Upper lobe of right lung (tissue), 1 donor: ENCODE results near the gene MAP3K7CL. TPM values are rescaled to one million over a fixed set of nuclear protein-coding genes. Genes with fewer than 3 reads are reported as not detected.

Experiments used
- ATAC-seq: fragments of 200-7000 bp; cut with Tn5 transposase; one replicate; pipeline ENCODE4 v1.9.1; 2020; ENCODE audit warnings: mild to moderate bottlenecking, moderate library complexity
- DNase-seq: peaks from one replicate; pipeline ENCODE4 v3.0.0-alpha.2; 2020
- H3K27ac ChIP-seq: fragments of 200-600 bp; one replicate; pipeline ENCODE4 v1.8.0; 2022
- H3K27me3 ChIP-seq: fragments of 200-600 bp; one replicate; pipeline ENCODE4 v1.8.0; 2022; ENCODE audit warnings: mild to moderate bottlenecking
- H3K36me3 ChIP-seq: fragments of 200-600 bp; one replicate; pipeline ENCODE4 v1.8.0; 2022
- H3K4me1 ChIP-seq: fragments of 200-600 bp; one replicate; pipeline ENCODE4 v1.8.0; 2022
- H3K4me3 ChIP-seq: fragments of 200-600 bp; one replicate; pipeline ENCODE4 v1.8.0; 2022; ENCODE audit warnings: mild to moderate bottlenecking
- H3K9me3 ChIP-seq: fragments of 200-600 bp; one replicate; pipeline ENCODE4 v1.8.0; 2022
- CTCF ChIP-seq: fragments of 200-600 bp; IDR thresholded peaks from one replicate; pipeline ENCODE4 v1.8.0; 2022; ENCODE audit warnings: antibody characterized with exemption
- intact Hi-C: fragments of 100-400 bp; cut with DNase I; formaldehyde crosslinking; loops from one replicate; pipeline ENCODE4 v1.11.0; 2022
- total RNA-seq: library from RNA; stranded (reverse); fragmentation: NEBNext Ultra II Directional; extraction: Animal tissue kit (Norgen Biotek cat#: 25700); gene quantifications from one replicate; pipeline ENCODE4 v1.2.1, GENCODE V29; 2021
- donor health status: DM: no; HTN: yes; CAD: no; lungs with severe emphysema.

MAP3K7CL gene
- total RNA-seq, 1 donor from 2014 or later, result 7.6 TPM

GRCh38 chr21:29104239-29104708 is 26.2 kb upstream of the MAP3K7CL start:
- Histone ChIP-seq H3K27me3 (no peaks in the 10 kb centered on the region), H3K36me3 (no peaks in the 10 kb centered on the region), H3K4me1 (no peaks in the 10 kb centered on the region), H3K27ac (no peak overlapping the region), H3K9me3 (no peaks in the 10 kb centered on the region), H3K4me3 (no peak overlapping the region)
- ATAC-seq, result no peak
- DNase-seq, result no peak
- intact Hi-C loops, result no loop called here
- no peak for TF ChIP-seq CTCF

DNA sequence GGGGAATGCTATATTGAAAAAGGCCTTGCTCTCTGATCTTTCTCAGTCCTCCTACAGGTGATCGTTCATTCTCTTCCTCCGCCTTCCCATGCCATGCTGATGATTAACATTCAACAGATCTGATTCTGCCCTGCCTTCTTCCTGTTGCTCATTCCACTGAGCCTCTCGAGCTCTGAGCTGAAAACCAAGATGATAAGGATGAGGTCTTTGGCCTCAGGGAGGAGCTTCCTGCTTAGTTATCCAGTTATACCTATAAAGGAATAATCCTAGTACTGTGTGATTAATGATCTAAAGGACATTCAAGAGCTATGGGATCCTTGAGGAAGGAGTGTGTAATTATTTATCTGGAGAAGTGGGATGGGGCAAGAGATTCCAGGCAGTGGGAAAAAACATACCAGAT is 25.2 kb upstream of the MAP3K7CL start:
- ATAC-seq, result no peak
- intact Hi-C loops, result no loop called here

GRCh38 chr21:29114765-29115500 is 15.5 kb upstream of the MAP3K7CL start:
- TF ChIP-seq CTCF, result no peak
- intact Hi-C loops, result no loop called here
- H3K36me3 ChIP-seq, result no peaks in the 10 kb centered on the region
- H3K27ac ChIP-seq, result no peak overlapping the region
- DNase-seq (no peak), ATAC-seq (no peak)
- no peaks in the 10 kb centered on the region for H3K4me1 ChIP-seq
- H3K27me3 ChIP-seq, result no peaks in the 10 kb centered on the region
- H3K4me3 ChIP-seq, result no peak overlapping the region
- H3K9me3 ChIP-seq, result no peaks in the 10 kb centered on the region

More for the DNA sequence above, 25.2 kb upstream of the MAP3K7CL start:
- Histone ChIP-seq H3K9me3 (no peaks in the 10 kb centered on the region), H3K27ac (no peak overlapping the region), H3K4me3 (no peak overlapping the region), H3K36me3 (no peaks in the 10 kb centered on the region), H3K27me3 (no peaks in the 10 kb centered on the region), H3K4me1 (no peaks in the 10 kb centered on the region)
- no peak for TF ChIP-seq CTCF
- DNase-seq, result no peak

DNA sequence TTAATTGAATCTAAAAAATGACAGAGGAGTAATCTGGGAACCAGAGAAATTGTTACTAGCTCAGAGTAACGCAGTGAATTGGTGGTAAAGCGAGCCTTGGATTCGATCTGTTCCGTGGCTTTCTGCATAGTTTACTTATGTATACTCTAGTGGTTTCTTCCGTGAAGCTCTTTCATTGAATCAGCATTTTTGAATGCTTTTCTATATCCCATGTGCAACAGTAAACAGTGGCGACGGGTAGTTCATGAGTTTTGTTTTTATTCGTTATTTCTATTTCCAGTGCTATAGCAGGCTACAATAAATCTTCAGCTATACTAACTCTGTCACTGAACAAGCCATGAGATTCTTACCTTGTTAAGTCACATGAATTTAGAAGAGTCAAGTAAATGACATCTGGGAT is 14.5 kb upstream of the MAP3K7CL start:
- intact Hi-C loops, result no loop called here
- no peak for TF ChIP-seq CTCF
- ATAC-seq (no peak), DNase-seq (no peak)
- H3K4me3 ChIP-seq, result no peak overlapping the region
- H3K27ac ChIP-seq, result no peak overlapping the region
- H3K36me3 ChIP-seq, result no peaks in the 10 kb centered on the region
- H3K9me3 ChIP-seq, result no peaks in the 10 kb centered on the region
- no peaks in the 10 kb centered on the region for H3K27me3 ChIP-seq
- H3K4me1 ChIP-seq, result no peaks in the 10 kb centered on the region

- Histone ChIP-seq H3K4me1 (no peaks in the 10 kb centered on the region), H3K27me3 (no peaks in the 10 kb centered on the region), H3K9me3 (no peaks in the 10 kb centered on the region), H3K27ac (no peak overlapping the region), H3K4me3 (no peak overlapping the region), H3K36me3 (no peaks in the 10 kb centered on the region)
- DNase-seq (no peak), ATAC-seq (no peak)
- intact Hi-C loops, result no loop called here
- no peak for TF ChIP-seq CTCF
Observed at GRCh38 chr21:29117372-29117955, 13.0 kb upstream of the MAP3K7CL start.
